Measurements from ENCODE around the gene LAMC3.

The LAMC3 gene

GRCh38 chr9:131117121-131117761 is 108.3 kb downstream of the LAMC3 start:
- Histone ChIP-seq H3K36me3 (ENCODE audit: control insufficient read depth, insufficient read depth, low read length) (no peaks in the 10 kb centered on the region), H3K27me3 (replicated peaks; ENCODE audit: control insufficient read depth, insufficient read depth, low read length) (peaks cover 3% of the 10 kb centered on the region), H3K4me3 (replicated peaks; ENCODE audit: low read depth, low read length) (no peak overlapping the region)
- DNase-seq (ENCODE audit: extremely low read depth, insufficient read length), result no peak
- TF ChIP-seq CTCF (IDR thresholded peaks at IDR 0.05; ENCODE audit: insufficient read depth, low read length, poor library complexity, severe bottlenecking), result no peak

DNA sequence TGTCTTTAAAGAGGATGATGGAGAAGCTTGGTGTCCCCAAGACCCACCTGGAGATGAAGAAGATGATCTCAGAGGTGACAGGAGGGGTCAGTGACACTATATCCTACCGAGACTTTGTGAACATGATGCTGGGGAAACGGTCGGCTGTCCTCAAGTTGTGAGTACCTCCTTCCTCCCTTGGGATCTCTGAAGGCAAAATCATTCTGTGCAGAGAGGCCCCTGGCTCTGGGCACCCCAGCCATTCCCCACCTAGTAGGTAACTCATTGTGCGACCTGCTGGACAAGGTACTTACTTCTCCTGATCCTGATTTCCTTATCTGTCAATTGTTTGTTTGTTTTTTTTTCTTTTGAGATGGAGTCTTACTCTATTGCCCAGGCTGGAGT is 108.8 kb downstream of the LAMC3 start:
- Histone ChIP-seq H3K4me3 (replicated peaks; ENCODE audit: low read depth, low read length) (no peak overlapping the region), H3K27me3 (replicated peaks; ENCODE audit: control insufficient read depth, insufficient read depth, low read length) (peaks cover 3% of the 10 kb centered on the region), H3K36me3 (ENCODE audit: control insufficient read depth, insufficient read depth, low read length) (no peaks in the 10 kb centered on the region)
- no peak for DNase-seq (ENCODE audit: extremely low read depth, insufficient read length)
- TF ChIP-seq CTCF (IDR thresholded peaks at IDR 0.05; ENCODE audit: insufficient read depth, low read length, poor library complexity, severe bottlenecking), result no peak

- no peak for DNase-seq (ENCODE audit: extremely low read depth, insufficient read length)
- H3K27me3 ChIP-seq (replicated peaks; ENCODE audit: control insufficient read depth, insufficient read depth, low read length), result peaks cover 3% of the 10 kb centered on the region
- TF ChIP-seq CTCF (IDR thresholded peaks at IDR 0.05; ENCODE audit: insufficient read depth, low read length, poor library complexity, severe bottlenecking), result no peak
- H3K36me3 ChIP-seq (ENCODE audit: control insufficient read depth, insufficient read depth, low read length), result no peaks in the 10 kb centered on the region
- H3K4me3 ChIP-seq (replicated peaks; ENCODE audit: low read depth, low read length), result no peak overlapping the region
These were observed 110.6 kb downstream of the LAMC3 start for GRCh38 chr9:131119600-131119999.

DNA sequence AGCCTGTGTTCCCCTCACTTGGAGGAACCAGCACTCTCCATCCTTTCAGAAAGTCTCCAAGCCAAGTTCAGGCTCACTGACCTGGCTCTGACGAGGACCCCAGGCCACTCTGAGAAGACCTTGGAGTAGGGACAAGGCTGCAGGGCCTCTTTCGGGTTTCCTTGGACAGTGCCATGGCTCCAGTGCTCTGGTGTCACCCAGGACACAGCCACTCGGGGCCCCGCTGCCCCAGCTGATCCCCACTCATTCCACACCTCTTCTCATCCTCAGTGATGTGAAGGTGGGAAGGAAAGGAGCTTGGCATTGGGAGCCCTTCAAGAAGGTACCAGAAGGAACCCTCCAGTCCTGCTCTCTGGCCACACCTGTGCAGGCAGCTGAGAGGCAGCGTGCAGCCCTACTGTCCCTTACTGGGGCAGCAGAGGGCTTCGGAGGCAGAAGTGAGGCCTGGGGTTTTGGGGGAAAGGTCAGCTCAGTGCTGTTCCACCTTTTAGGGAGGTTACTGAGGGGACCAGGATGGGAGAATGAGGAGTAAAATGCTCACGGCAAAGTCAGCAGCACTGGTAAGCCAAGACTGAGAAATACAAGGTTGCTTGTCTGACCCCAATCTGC is 111.8 kb downstream of the LAMC3 start:
- Histone ChIP-seq H3K36me3 (ENCODE audit: control insufficient read depth, insufficient read depth, low read length) (no peaks in the 10 kb centered on the region), H3K4me3 (replicated peaks; ENCODE audit: low read depth, low read length) (no peak overlapping the region), H3K27me3 (replicated peaks; ENCODE audit: control insufficient read depth, insufficient read depth, low read length) (peaks cover 3% of the 10 kb centered on the region)
- no peak for DNase-seq (ENCODE audit: extremely low read depth, insufficient read length)
- no peak for TF ChIP-seq CTCF (IDR thresholded peaks at IDR 0.05; ENCODE audit: insufficient read depth, low read length, poor library complexity, severe bottlenecking)

- no peak overlapping the region for H3K4me3 ChIP-seq (replicated peaks; ENCODE audit: low read depth, low read length)
- TF ChIP-seq CTCF (IDR thresholded peaks at IDR 0.05; ENCODE audit: insufficient read depth, low read length, poor library complexity, severe bottlenecking), result no peak
- H3K36me3 ChIP-seq (ENCODE audit: control insufficient read depth, insufficient read depth, low read length), result no peaks in the 10 kb centered on the region
- no peak for DNase-seq (ENCODE audit: extremely low read depth, insufficient read length)
- H3K27me3 ChIP-seq (replicated peaks; ENCODE audit: control insufficient read depth, insufficient read depth, low read length), result peaks cover 3% of the 10 kb centered on the region
These were observed 112.4 kb downstream of the LAMC3 start for GRCh38 chr9:131121346-131121745.

Measured in GM06990 (cell line).